GM12878 (cell line): ENCODE data around the gene TMEM181.

Experiments used
- BHLHE40 ChIP-seq, 2 experiments: fragments of 450-650 bp in 1 of 2; IDR thresholded peaks; 2 replicates each; pipeline ENCODE4 v1.6.1; 2011 to 2017; ENCODE audit warnings: low read depth in 2 of 2, borderline replicate concordance in 1 of 2, improper control_type of control experiment in 1 of 2, low read length in 1 of 2, mild to moderate bottlenecking in 1 of 2
- CEBPB ChIP-seq, 2 experiments: fragments of 150-350 bp in 1 of 2; IDR thresholded peaks; 2 replicates each; pipeline ENCODE4 v1.6.1; 2012 to 2014; ENCODE audit warnings: low read depth in 2 of 2, low read length in 2 of 2, borderline replicate concordance in 1 of 2, inconsistent platforms in 1 of 2
- CHD2 ChIP-seq: IDR thresholded peaks from 2 replicates; pipeline ENCODE4 v1.6.1; 2011; ENCODE audit warnings: low read depth, low read length, improper control_type of control experiment, borderline replicate concordance
- CREB1 ChIP-seq: IDR thresholded peaks from 2 replicates; pipeline ENCODE4 v1.6.1; 2012; ENCODE audit warnings: low read depth, mild to moderate bottlenecking, inconsistent platforms
- CTCF ChIP-seq, 3 experiments: IDR thresholded peaks in 2 of 3; conservative IDR thresholded peaks in 1 of 3; 2 replicates each; pipeline ENCODE4 v1.5.1; 2011; ENCODE audit warnings: low read depth in 3 of 3, low read length in 3 of 3, mild to moderate bottlenecking in 3 of 3, control low read depth in 2 of 3, moderate library complexity in 2 of 3, inconsistent platforms in 1 of 3, mixed read lengths in 1 of 3; ENCODE audit not compliant: control insufficient read depth in 2 of 3, insufficient read depth in 1 of 3; ENCODE audit errors: extremely low read depth in 1 of 3
- E2F4 ChIP-seq: IDR thresholded peaks from 2 replicates; pipeline ENCODE4 v1.6.1; 2012; ENCODE audit warnings: low read depth, low read length, improper control_type of control experiment
- EP300 ChIP-seq, 2 experiments: fragments of 150-350 bp in 1 of 2; IDR thresholded peaks; 2 replicates each; pipeline ENCODE4 v1.6.1; 2011 to 2012; ENCODE audit warnings: low read depth in 2 of 2, low read length in 2 of 2, borderline replicate concordance in 1 of 2, improper control_type of control experiment in 1 of 2, inconsistent platforms in 1 of 2; ENCODE audit not compliant: control insufficient read depth in 1 of 2
- EZH2 ChIP-seq: IDR thresholded peaks from 2 replicates; pipeline ENCODE4 v1.6.1; 2012; ENCODE audit warnings: low read depth, mild to moderate bottlenecking, control low read depth, inconsistent platforms, low read length, borderline replicate concordance; ENCODE audit not compliant: control insufficient read depth
- HDAC2 ChIP-seq: fragments of 200-600 bp; sonication (generic); IDR thresholded peaks from 2 replicates; pipeline ENCODE4 v1.6.1; 2017
- JUNB ChIP-seq: IDR thresholded peaks from 2 replicates; pipeline ENCODE4 v1.6.1; 2016; ENCODE audit warnings: antibody characterized with exemption, mild to moderate bottlenecking
- JUND ChIP-seq: IDR thresholded peaks from 2 replicates; pipeline ENCODE4 v1.6.1; 2012; ENCODE audit warnings: low read depth, mild to moderate bottlenecking, low read length, improper control_type of control experiment, moderate library complexity
- MAX ChIP-seq: IDR thresholded peaks from 2 replicates; pipeline ENCODE4 v1.6.1; 2012; ENCODE audit warnings: low read depth, low read length, improper control_type of control experiment
- PBX3 ChIP-seq: IDR thresholded peaks from 2 replicates; pipeline ENCODE4 v1.6.1; 2011; ENCODE audit warnings: mild to moderate bottlenecking, low read depth, low read length, moderate library complexity; ENCODE audit not compliant: insufficient replicate concordance

- TF ChIP-seq E2F4 (no peak), MAX (no peak), EZH2 (no peak), CTCF (IDR thresholded peaks at IDR 0.05 in 2 of 3, conservative IDR thresholded peaks at IDR 0.05 in 1 of 3; ENCODE audit: control insufficient read depth in 2 of 3, extremely low read depth in 1 of 3, insufficient read depth in 1 of 3, low read depth in 3 of 3, low read length in 3 of 3) (no peak), CEBPB (IDR thresholded peaks at IDR 0.05; ENCODE audit: borderline replicate concordance in 1 of 2, low read depth in 2 of 2, low read length in 2 of 2) (no peak), JUNB (no peak), JUND (no peak), CHD2 (no peak), BHLHE40 (IDR thresholded peaks at IDR 0.05; ENCODE audit: borderline replicate concordance in 1 of 2, low read depth in 2 of 2, low read length in 1 of 2) (no peak), EP300 (IDR thresholded peaks at IDR 0.05; ENCODE audit: borderline replicate concordance in 1 of 2, control insufficient read depth in 1 of 2, low read depth in 2 of 2, low read length in 2 of 2) (no peak), PBX3 (no peak), HDAC2 (no peak), CREB1 (no peak)
Observed at GRCh38 chr6:158564243-158565121, 4.6 kb downstream of the TMEM181 start.
